ENCODE data around the gene C11orf21.

Gene C11orf21

GRCh38 chr11:2250485-2250884 lies 51.2 kb downstream of the C11orf21 start:
- TF ChIP-seq EZH2phosphoT487 (IDR thresholded peaks at IDR 0.05; ENCODE audit: borderline replicate concordance, low read length) (no peak), CTCF (IDR thresholded peaks at IDR 0.05; ENCODE audit: low read depth, low read length, poor library complexity, severe bottlenecking) (no peak)
- Histone ChIP-seq H3K9me2 (replicated peaks; ENCODE audit: control insufficient read depth, low read length) (no peaks in the 10 kb centered on the region), H3K36me3 (ENCODE audit: control insufficient read depth, low read length) (no peaks in the 10 kb centered on the region), H3F3A (ENCODE audit: control insufficient read depth, insufficient read depth) (no peaks in the 10 kb centered on the region), H3K4me3 (ENCODE audit: low read length) (no peak overlapping the region), H3K4me2 (ENCODE audit: low read length) (no peak overlapping the region), H3K79me2 (ENCODE audit: control insufficient read depth, low read length) (no peaks in the 10 kb centered on the region), H3K27ac (ENCODE audit: low read depth, low read length) (no peak overlapping the region), H3K4me1 (ENCODE audit: control insufficient read depth, low read length) (no peaks in the 10 kb centered on the region), H4K20me1 (ENCODE audit: control insufficient read depth, insufficient read depth, low read depth, low read length) (no peaks in the 10 kb centered on the region), H3K27me3 (ENCODE audit: control insufficient read depth, low read length) (no peaks in the 10 kb centered on the region), H3K9me3 (ENCODE audit: control insufficient read depth, insufficient read depth, low read length) (no peaks in the 10 kb centered on the region)

GRCh38 chr11:2250041-2250440 lies 51.7 kb downstream of the C11orf21 start:
- Histone ChIP-seq H3K9me3 (ENCODE audit: control insufficient read depth, insufficient read depth, low read length) (no peaks in the 10 kb centered on the region), H4K20me1 (ENCODE audit: control insufficient read depth, insufficient read depth, low read depth, low read length) (no peaks in the 10 kb centered on the region), H3K36me3 (ENCODE audit: control insufficient read depth, low read length) (no peaks in the 10 kb centered on the region), H3K4me3 (ENCODE audit: low read length) (no peak overlapping the region), H3F3A (ENCODE audit: control insufficient read depth, insufficient read depth) (no peaks in the 10 kb centered on the region), H3K79me2 (ENCODE audit: control insufficient read depth, low read length) (no peaks in the 10 kb centered on the region), H3K27me3 (ENCODE audit: control insufficient read depth, low read length) (no peaks in the 10 kb centered on the region), H3K9me2 (replicated peaks; ENCODE audit: control insufficient read depth, low read length) (no peaks in the 10 kb centered on the region), H3K27ac (ENCODE audit: low read depth, low read length) (no peak overlapping the region), H3K4me2 (ENCODE audit: low read length) (no peak overlapping the region), H3K4me1 (ENCODE audit: control insufficient read depth, low read length) (no peaks in the 10 kb centered on the region)
- no peak for TF ChIP-seq EZH2phosphoT487 (IDR thresholded peaks at IDR 0.05; ENCODE audit: borderline replicate concordance, low read length)
- no peak for TF ChIP-seq CTCF (IDR thresholded peaks at IDR 0.05; ENCODE audit: low read depth, low read length, poor library complexity, severe bottlenecking)

DNA sequence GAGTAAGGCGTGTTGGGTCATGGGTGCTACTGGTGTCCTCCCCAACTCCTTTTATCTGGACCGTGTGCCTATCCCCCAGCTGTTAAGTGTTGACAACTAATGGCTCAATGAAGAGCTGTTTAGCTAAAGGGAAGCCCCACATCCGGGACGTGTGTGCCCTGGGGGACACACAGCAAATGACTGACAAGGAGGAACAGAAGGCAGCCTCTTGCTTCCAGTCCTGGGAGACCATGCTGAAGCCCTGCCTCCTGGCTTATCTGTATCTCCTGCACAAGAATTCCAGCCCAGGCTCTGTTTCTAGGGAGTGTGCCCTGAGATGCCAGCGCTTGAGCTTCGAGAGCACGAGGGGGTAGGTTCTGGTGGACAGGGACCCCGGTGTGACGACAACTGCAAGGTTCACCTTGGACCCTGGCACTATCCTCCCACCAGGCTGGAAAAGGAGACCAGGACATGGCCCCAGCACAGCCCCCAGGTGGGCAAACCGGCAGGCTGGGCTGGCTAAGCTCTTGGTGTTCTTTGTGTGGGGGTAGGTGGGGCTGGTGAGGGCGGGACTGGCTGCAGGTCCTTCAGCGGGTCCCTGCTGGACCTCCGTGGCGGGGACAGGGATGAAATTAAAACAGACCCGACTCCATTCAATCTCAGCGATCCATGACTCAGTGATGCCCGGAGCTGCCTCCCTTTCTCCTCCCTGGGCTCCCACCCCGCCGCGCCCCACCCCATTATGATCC lies 52.4 kb downstream of the C11orf21 start:
- no peaks in the 10 kb centered on the region for H3K4me1 ChIP-seq (ENCODE audit: control insufficient read depth, low read length)
- no peak overlapping the region for H3K27ac ChIP-seq (ENCODE audit: low read depth, low read length)
- H3K36me3 ChIP-seq (ENCODE audit: control insufficient read depth, low read length): no peaks in the 10 kb centered on the region
- H3K4me3 ChIP-seq (ENCODE audit: low read length): no peak overlapping the region
- H3F3A ChIP-seq (ENCODE audit: control insufficient read depth, insufficient read depth): no peaks in the 10 kb centered on the region
- H3K27me3 ChIP-seq (ENCODE audit: control insufficient read depth, low read length): no peaks in the 10 kb centered on the region
- H4K20me1 ChIP-seq (ENCODE audit: control insufficient read depth, insufficient read depth, low read depth, low read length): no peaks in the 10 kb centered on the region
- H3K9me2 ChIP-seq (replicated peaks; ENCODE audit: control insufficient read depth, low read length): no peaks in the 10 kb centered on the region
- TF ChIP-seq CTCF (IDR thresholded peaks at IDR 0.05; ENCODE audit: low read depth, low read length, poor library complexity, severe bottlenecking) (no peak), EZH2phosphoT487 (IDR thresholded peaks at IDR 0.05; ENCODE audit: borderline replicate concordance, low read length) (no peak)
- H3K4me2 ChIP-seq (ENCODE audit: low read length): no peak overlapping the region
- no peaks in the 10 kb centered on the region for H3K79me2 ChIP-seq (ENCODE audit: control insufficient read depth, low read length)
- H3K9me3 ChIP-seq (ENCODE audit: control insufficient read depth, insufficient read depth, low read length): no peaks in the 10 kb centered on the region
